B cell (primary cell): ENCODE results near the gene THSD4. TPM values are rescaled to one million over a fixed set of nuclear protein-coding genes. Genes with fewer than 3 reads are reported as not detected.

Experiments used
- ATAC-seq: fragments of 200-7000 bp; cut with Tn5 transposase; one replicate; pipeline ENCODE4 v1.10.0; 2021; ENCODE audit warnings: low read depth, mild to moderate bottlenecking, moderate number of reproducible peaks, moderate library complexity
- CTCF ChIA-PET: fragments of 350-600 bp; sonication (Branson Sonifier 250); formaldehyde crosslinking; loops from one replicate; lab custom pipeline; 2021; ENCODE audit warnings: antibody characterized with exemption, inconsistent platforms; lab: Charles Lee
- POLR2A ChIA-PET: fragments of 350-600 bp; sonication (Branson Sonifier 250); formaldehyde crosslinking; loops from one replicate; lab custom pipeline; 2021; ENCODE audit warnings: antibody characterized with exemption; lab: Charles Lee
- DNase-seq: peaks from one replicate; pipeline ENCODE4 v3.0.0; 2013
- H2AFZ ChIP-seq: 2 replicates; pipeline ENCODE4 v1.6.1; 2012; ENCODE audit warnings: mild to moderate bottlenecking, low read depth, low read length; ENCODE audit not compliant: insufficient read depth, poor library complexity, severe bottlenecking
- H3K27ac ChIP-seq, 2 donors: 1 replicate in 1 of 2; 2 replicates in 1 of 2; pipeline ENCODE4 v1.5.1; 2012 to 2013; ENCODE audit warnings: low read length in 2 of 2, mild to moderate bottlenecking in 2 of 2, moderate library complexity in 1 of 2
- H3K27me3 ChIP-seq, 4 experiments: fragments of 200-600 bp in 1 of 4; sonication (generic) in 1 of 4; replicated peaks in 1 of 4; 1 replicate in 2 of 4; 2 replicates in 2 of 4; pipeline versions ENCODE4 v1.6.1 to v1.7.0; 2013 to 2016; ENCODE audit warnings: low read length in 3 of 4, mild to moderate bottlenecking in 2 of 4, mixed read lengths in 1 of 4, moderate library complexity in 1 of 4; ENCODE audit not compliant: insufficient read depth in 4 of 4, control insufficient read depth in 3 of 4; ENCODE audit errors: control extremely low read depth in 1 of 4
- H3K36me3 ChIP-seq, 2 experiments: replicated peaks in 1 of 2; 1 replicate in 1 of 2; 2 replicates in 1 of 2; pipeline versions ENCODE4 v1.6.1 to v1.7.1; 2013; ENCODE audit warnings: low read length in 1 of 2; ENCODE audit not compliant: insufficient read depth in 2 of 2, control insufficient read depth in 1 of 2; ENCODE audit errors: control extremely low read depth in 1 of 2, extremely low read depth in 1 of 2
- H3K4me1 ChIP-seq, 2 donors: fragments of 200-600 bp in 1 of 2; sonication (generic) in 1 of 2; 1 replicate in 1 of 2; 2 replicates in 1 of 2; pipeline versions ENCODE4 v1.5.1 to v1.6.1; 2013 to 2017; ENCODE audit warnings: low read length in 2 of 2; ENCODE audit not compliant: control insufficient read depth in 2 of 2, insufficient read depth in 2 of 2
- H3K4me2 ChIP-seq: replicated peaks from 2 replicates; pipeline ENCODE3; 2012; ENCODE audit warnings: mild to moderate bottlenecking, low read depth, low read length; ENCODE audit not compliant: poor library complexity, severe bottlenecking
- H3K4me3 ChIP-seq, 5 experiments: fragments of 200-600 bp in 1 of 5; sonication (generic) in 1 of 5; 1 replicate in 3 of 5; 2 replicates in 2 of 5; pipeline versions ENCODE4 v1.5.1 to v1.7.0; 2011 to 2016; ENCODE audit warnings: low read length in 4 of 5, mild to moderate bottlenecking in 4 of 5, low read depth in 2 of 5, control low read depth in 1 of 5, moderate library complexity in 1 of 5; ENCODE audit not compliant: insufficient read depth in 1 of 5; ENCODE audit errors: control extremely low read depth in 1 of 5, extremely low read depth in 1 of 5
- H3K79me2 ChIP-seq: fragments of 200-600 bp; sonication (generic); one replicate; pipeline ENCODE4 v1.6.0; 2016; ENCODE audit warnings: low read length; ENCODE audit not compliant: control insufficient read depth, insufficient read depth
- H3K9ac ChIP-seq: fragments of 200-600 bp; sonication (generic); 2 replicates; pipeline ENCODE4 v1.6.1; 2017; ENCODE audit warnings: mild to moderate bottlenecking, low read length, moderate library complexity
- H3K9me3 ChIP-seq, 3 donors: one replicate each; pipeline versions ENCODE4 v1.6.1 to v1.7.1; 2013; ENCODE audit warnings: low read length in 2 of 3; ENCODE audit not compliant: control insufficient read depth in 2 of 3, insufficient read depth in 1 of 3; ENCODE audit errors: control extremely low read depth in 1 of 3
- H4K20me1 ChIP-seq: 2 replicates; pipeline ENCODE4 v1.6.0; 2012; ENCODE audit warnings: mild to moderate bottlenecking, low read length; ENCODE audit not compliant: insufficient read depth, control insufficient read depth, poor library complexity, severe bottlenecking
- H3K27ac Mint-ChIP-seq: one replicate; pipeline ENCODE4 v1.8.0; 2021; ENCODE audit warnings: mixed read lengths
- H3K27me3 Mint-ChIP-seq: one replicate; pipeline ENCODE4 v1.8.0; 2021; ENCODE audit warnings: mixed read lengths
- H3K4me1 Mint-ChIP-seq: one replicate; pipeline ENCODE4 v1.8.0; 2021; ENCODE audit warnings: mixed read lengths
- H3K4me3 Mint-ChIP-seq: one replicate; pipeline ENCODE4 v1.8.0; 2021; ENCODE audit warnings: mixed read lengths
- H3K9me3 Mint-ChIP-seq: one replicate; pipeline ENCODE4 v1.8.0; 2022; ENCODE audit warnings: mixed read lengths; ENCODE audit not compliant: insufficient read depth
- EZH2 ChIP-seq: IDR thresholded peaks from 2 replicates; pipeline ENCODE4 v1.6.1; 2012; ENCODE audit warnings: borderline replicate concordance, low read depth, mild to moderate bottlenecking, moderate library complexity, low read length; ENCODE audit not compliant: insufficient read depth, poor library complexity, severe bottlenecking
- WGBS: methylation state at CpG from one replicate; pipeline ENCODE4 v1.1.5; 2013; ENCODE audit warnings: missing lambda C conversion rate; ENCODE audit not compliant: insufficient coverage; 5-methylcytosine and 5-hydroxymethylcytosine counted together
- intact Hi-C: fragments of 100-400 bp; cut with micrococcal nuclease; formaldehyde crosslinking; loops from one replicate; pipeline ENCODE4 v1.10.0; 2022
- polyA plus RNA-seq: library from polyadenylated mRNA; depleted of rRNA; stranded (reverse); fragments of >200 nt; gene quantifications from 2 replicates; pipeline ENCODE4 v1.2.3, GENCODE V29; 2012
- total RNA-seq, 2 donors: library from RNA; stranded (reverse); fragments of 120-200 nt in 1 of 2; gene quantifications; 1 replicate in 1 of 2; 2 replicates in 1 of 2; pipeline versions ENCODE4 v1.2.3 to v1.2.4, GENCODE V29; 2013 to 2022
- TF ChIP-seq, protein P1 (sequence below): fragments of 200-600 bp; IDR thresholded peaks from one replicate; pipeline ENCODE4 v1.8.0; 2022; ENCODE audit warnings: antibody characterized with exemption, mild to moderate bottlenecking

Gene THSD4
- total and polyA plus RNA-seq, 2 donors (not counting 1 experiment from before 2014, with no cell fraction given), result not detected

DNA sequence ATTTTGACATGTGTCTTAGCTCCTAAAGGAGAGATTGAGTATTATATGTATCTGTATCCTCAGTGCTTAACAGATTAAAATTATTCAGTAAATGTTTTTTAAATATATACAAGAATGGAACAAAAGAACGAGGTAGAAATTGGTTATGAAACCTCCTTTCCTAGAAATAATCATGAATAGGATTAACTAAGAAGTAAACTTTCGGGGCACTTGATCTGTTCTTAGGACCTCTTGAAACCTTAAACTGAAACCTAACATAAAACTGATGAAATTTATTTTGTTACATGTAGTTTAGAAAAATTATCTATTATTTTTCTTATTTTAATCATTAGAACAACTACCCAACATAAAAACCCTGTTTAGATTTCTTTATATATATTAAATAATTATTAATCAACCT, 311.5 kb downstream of the THSD4 start:
- Histone ChIP-seq H3K4me3 (no peak overlapping the region), H3K4me2 (no peak overlapping the region), H4K20me1 (no peaks in the 10 kb centered on the region), H3K4me1 (no peaks in the 10 kb centered on the region), H3K27ac (no peak overlapping the region), H3K9ac (no peak overlapping the region), H2AFZ (no peak overlapping the region), H3K36me3 (no peaks in the 10 kb centered on the region), H3K27me3 (peaks cover 0 to 3% (median 0%) of the 10 kb centered on the region in 4 experiments), H3K79me2 (no peaks in the 10 kb centered on the region), H3K9me3 (peaks cover 0 to 4% (median 0%) of the 10 kb centered on the region in 3 donors)
- H3K4me3 Mint-ChIP-seq, result no peak overlapping the region
- H3K4me1 Mint-ChIP-seq, result no peaks in the 10 kb centered on the region
- no peak for DNase-seq
- WGBS, result no CpG with 5 or more reads among the region's 2 CpGs
- no peaks in the 10 kb centered on the region for H3K9me3 Mint-ChIP-seq
- intact Hi-C loops, result no loop called here
- TF ChIP-seq EZH2, result no peak
- TF ChIP-seq, protein P1, sequence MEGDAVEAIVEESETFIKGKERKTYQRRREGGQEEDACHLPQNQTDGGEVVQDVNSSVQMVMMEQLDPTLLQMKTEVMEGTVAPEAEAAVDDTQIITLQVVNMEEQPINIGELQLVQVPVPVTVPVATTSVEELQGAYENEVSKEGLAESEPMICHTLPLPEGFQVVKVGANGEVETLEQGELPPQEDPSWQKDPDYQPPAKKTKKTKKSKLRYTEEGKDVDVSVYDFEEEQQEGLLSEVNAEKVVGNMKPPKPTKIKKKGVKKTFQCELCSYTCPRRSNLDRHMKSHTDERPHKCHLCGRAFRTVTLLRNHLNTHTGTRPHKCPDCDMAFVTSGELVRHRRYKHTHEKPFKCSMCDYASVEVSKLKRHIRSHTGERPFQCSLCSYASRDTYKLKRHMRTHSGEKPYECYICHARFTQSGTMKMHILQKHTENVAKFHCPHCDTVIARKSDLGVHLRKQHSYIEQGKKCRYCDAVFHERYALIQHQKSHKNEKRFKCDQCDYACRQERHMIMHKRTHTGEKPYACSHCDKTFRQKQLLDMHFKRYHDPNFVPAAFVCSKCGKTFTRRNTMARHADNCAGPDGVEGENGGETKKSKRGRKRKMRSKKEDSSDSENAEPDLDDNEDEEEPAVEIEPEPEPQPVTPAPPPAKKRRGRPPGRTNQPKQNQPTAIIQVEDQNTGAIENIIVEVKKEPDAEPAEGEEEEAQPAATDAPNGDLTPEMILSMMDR, result no peak
- CTCF ChIA-PET, result no interaction called here
- no peak overlapping the region for H3K27ac Mint-ChIP-seq
- peaks cover 8% of the 10 kb centered on the region for H3K27me3 Mint-ChIP-seq
- ATAC-seq, result no peak
- POLR2A ChIA-PET, result no interaction called here

DNA sequence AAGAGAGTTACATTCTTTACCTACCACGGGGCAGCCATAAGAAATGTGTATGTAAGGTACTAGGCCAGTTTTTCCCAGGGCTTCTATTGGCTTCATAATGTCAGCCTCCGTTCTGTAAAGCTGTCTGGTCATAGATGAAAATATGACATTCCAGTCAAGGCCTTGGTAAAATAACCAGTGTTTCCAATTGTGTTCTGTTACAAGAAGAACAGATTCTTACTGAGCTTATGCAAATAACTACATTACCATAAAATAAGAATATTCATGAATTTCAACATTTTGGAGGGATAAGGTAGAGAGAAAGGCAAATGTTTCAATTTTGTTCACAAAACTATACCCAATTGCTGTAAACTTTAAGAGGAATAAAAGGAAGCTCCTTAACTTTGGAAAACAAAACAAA, 315.5 kb downstream of the THSD4 start:
- no peak overlapping the region for H3K4me2 ChIP-seq
- H3K4me3 Mint-ChIP-seq, result no peak overlapping the region
- TF ChIP-seq, protein P1, result no peak
- no peak for TF ChIP-seq EZH2
- H3K4me3 ChIP-seq, result no peak overlapping the region
- peaks cover 4% of the 10 kb centered on the region for H3K27me3 Mint-ChIP-seq
- ChIA-PET POLR2A (no interaction called here), CTCF (interaction anchor here (0.8 to 1.3 kb wide), 2 partner anchors 15 to 1126 kb away, joined by 3 to 6 read pairs; no protein-coding TSS in a partner anchor)
- H3K9me3 Mint-ChIP-seq, result no peaks in the 10 kb centered on the region
- DNase-seq (no peak), ATAC-seq (no peak)
- no peaks in the 10 kb centered on the region for H3K4me1 Mint-ChIP-seq
- no peak overlapping the region for H3K9ac ChIP-seq
- no peaks in the 10 kb centered on the region for H3K36me3 ChIP-seq
- no peaks in the 10 kb centered on the region for H4K20me1 ChIP-seq
- no peaks in the 10 kb centered on the region for H3K9me3 ChIP-seq
- no peak overlapping the region for H3K27ac ChIP-seq
- no peaks in the 10 kb centered on the region for H3K4me1 ChIP-seq
- peaks cover 0 to 3% (median 0%) of the 10 kb centered on the region in 4 experiments for H3K27me3 ChIP-seq
- WGBS, result no CpG with 5 or more reads among the region's 2 CpGs
- no peak overlapping the region for H3K27ac Mint-ChIP-seq
- H2AFZ ChIP-seq, result no peak overlapping the region
- intact Hi-C loops, result no loop called here
- H3K79me2 ChIP-seq, result no peaks in the 10 kb centered on the region
